Activated CD8-positive, alpha-beta memory T cell treated with anti-CD3 and anti-CD28 coated beads, Interleukin-2, amount 50 U/mL, for 1 hour (primary cell): ENCODE results near the gene MATR3.
"Not testable (repeated sequence)": the region's sequence is repeated elsewhere in the genome, so short reads cannot be mapped to it uniquely, and the experiment has no call there.

Experiments used
- DNase-seq: peaks from one replicate; pipeline ENCODE4 v3.0.0-alpha.2; 2020; ENCODE audit errors: extremely low read depth

The MATR3 gene

GRCh38 chr5:139293507-139294373, at the start of gene MATR3:
Gene MATR3 (plus strand): TSS chr5:139293740. CDS start chr5:139307416, 13,676 bp downstream.
- DNase-seq: peak; percentile 81

- DNase-seq: no peak
Measured at GRCh38 chr5:139245637-139246339, 47.8 kb upstream of the MATR3 start.

GRCh38 chr5:139246394-139246793, 47.1 kb upstream of the MATR3 start:
- DNase-seq: no peak

GRCh38 chr5:139248826-139249453, 44.6 kb upstream of the MATR3 start:
- no peak for DNase-seq

- DNase-seq: no peak
Measured at GRCh38 chr5:139251281-139251687, 42.3 kb upstream of the MATR3 start.

GRCh38 chr5:139251695-139252288, 41.7 kb upstream of the MATR3 start:
- no peak for DNase-seq

GRCh38 chr5:139253115-139253514, 40.4 kb upstream of the MATR3 start:
- no peak for DNase-seq

GRCh38 chr5:139256820-139257219, 36.7 kb upstream of the MATR3 start:
- no peak for DNase-seq

GRCh38 chr5:139262059-139262741, 31.3 kb upstream of the MATR3 start:
- DNase-seq: no peak

GRCh38 chr5:139262742-139263445, 30.6 kb upstream of the MATR3 start:
- no peak for DNase-seq

- no peak for DNase-seq
Measured at GRCh38 chr5:139263536-139263935, 30.0 kb upstream of the MATR3 start.

- no peak for DNase-seq
Measured at GRCh38 chr5:139263946-139264345, 29.6 kb upstream of the MATR3 start.

GRCh38 chr5:139265001-139265400, 28.5 kb upstream of the MATR3 start:
- no peak for DNase-seq

GRCh38 chr5:139266236-139266635, 27.3 kb upstream of the MATR3 start:
- DNase-seq: no peak

GRCh38 chr5:139267481-139267880, 26.1 kb upstream of the MATR3 start:
- no peak for DNase-seq

GRCh38 chr5:139268364-139269202, 25.0 kb upstream of the MATR3 start:
- DNase-seq: no peak

- not testable (repeated sequence) for DNase-seq
Measured at GRCh38 chr5:139270718-139271117, 22.8 kb upstream of the MATR3 start.

- DNase-seq: no peak
Measured at GRCh38 chr5:139271201-139272027, 22.1 kb upstream of the MATR3 start.
